K562 (cell line): ENCODE measurements around the gene ARID4B. TPM values are rescaled to one million over a fixed set of nuclear protein-coding genes. Genes with fewer than 3 reads are reported as not detected.

ENCODE experiments used
- ATAC-seq: fragments of 200-7000 bp; cut with Tn5 transposase; 3 replicates; pipeline ENCODE4 v1.9.1; 2020; ENCODE audit warnings: moderate library complexity
- BruUV-seq: library from RNA; stranded (reverse); fragments of 400-500 nt; replicated peaks from 2 replicates; lab custom pipeline; 2021; lab: Mats Ljungman, UMichigan
- CTCF ChIA-PET: fragments of 300-600 bp; formaldehyde crosslinking; extraction: SDS; loops from one replicate; lab custom pipeline; 2021; ENCODE audit warnings: low intra/inter-chr PET ratio; lab: Yijun Ruan, JAX
- POLR2A ChIA-PET: fragments of 300-600, 350-650 bp; sonication (Branson Sonifier 250); formaldehyde crosslinking; extraction: SDS; loops from one replicate; lab custom pipeline; 2021; ENCODE audit warnings: antibody characterized with exemption, inconsistent platforms; lab: Yijun Ruan, JAX
- DNase-seq, 4 experiments: peaks; one replicate each; pipeline versions ENCODE4 v3.0.0 to v3.0.0-alpha.2; 2011 to 2018; ENCODE audit warnings: low spot score in 3 of 4, mixed read lengths in 3 of 4; ENCODE audit errors: extremely low read depth in 1 of 4
- FAIRE-seq: peaks from 2 replicates; lab custom pipeline; 2011; peaks lifted over from hg19 to GRCh38; lab: Jason Lieb, UNC
- H2AFZ ChIP-seq: 2 replicates; pipeline ENCODE4 v1.6.0; 2011; ENCODE audit warnings: low read depth, low read length, control low read depth, inconsistent platforms
- H3K27ac ChIP-seq: fragments of 200-600 bp; 3 replicates; pipeline ENCODE4 v1.8.0; 2011; ENCODE audit warnings: low read depth, mild to moderate bottlenecking, control low read depth, inconsistent platforms, low read length, moderate library complexity, mixed read lengths; ENCODE audit errors: extremely low read depth
- H3K27me3 ChIP-seq, 2 experiments: fragments of 300-600 bp in 1 of 2; 2 replicates in 1 of 2; 3 replicates in 1 of 2; pipeline versions ENCODE4 v1.6.0 to v1.8.0; 2011; ENCODE audit warnings: inconsistent platforms in 2 of 2, low read length in 2 of 2, mild to moderate bottlenecking in 1 of 2, mixed read lengths in 1 of 2, moderate library complexity in 1 of 2; ENCODE audit not compliant: control insufficient read depth in 2 of 2, insufficient read depth in 2 of 2
- H3K36me3 ChIP-seq: fragments of 300-600 bp; 3 replicates; pipeline ENCODE4 v1.8.0; 2011; ENCODE audit warnings: mild to moderate bottlenecking, low read length, inconsistent platforms; ENCODE audit not compliant: control insufficient read depth, insufficient read depth
- H3K4me1 ChIP-seq, 2 experiments: fragments of 200-600 bp in 1 of 2; replicated peaks in 1 of 2; 2 replicates in 1 of 2; 3 replicates in 1 of 2; pipeline versions ENCODE4 v1.5.1 to v1.8.0; 2011; ENCODE audit warnings: inconsistent platforms in 2 of 2, low read length in 2 of 2, mild to moderate bottlenecking in 1 of 2, mixed read lengths in 1 of 2, moderate library complexity in 1 of 2; ENCODE audit not compliant: control insufficient read depth in 2 of 2, insufficient read depth in 2 of 2
- H3K4me2 ChIP-seq: 2 replicates; pipeline ENCODE4 v1.6.1; 2011; ENCODE audit warnings: low read length, control low read depth, inconsistent platforms, mixed read lengths; ENCODE audit not compliant: insufficient read depth
- H3K4me3 ChIP-seq: fragments of 200-600 bp; sonication (generic), shearing (Covaris generic); 2 replicates; pipeline ENCODE4 v1.5.1; 2016; ENCODE audit warnings: control low read depth, inconsistent platforms
- H3K79me2 ChIP-seq: fragments of 200-600 bp; 3 replicates; pipeline ENCODE4 v1.8.0; 2011; ENCODE audit warnings: low read length, inconsistent platforms; ENCODE audit not compliant: control insufficient read depth, insufficient read depth
- H3K9ac ChIP-seq, 2 experiments: 2 replicates each; pipeline versions ENCODE4 v1.6.0 to v1.6.1; 2011; ENCODE audit warnings: low read depth in 2 of 2, low read length in 2 of 2, control low read depth in 1 of 2, inconsistent platforms in 1 of 2, mild to moderate bottlenecking in 1 of 2, mixed read lengths in 1 of 2; ENCODE audit not compliant: insufficient read depth in 1 of 2
- H3K9me1 ChIP-seq: one replicate; pipeline ENCODE4 v1.6.0; 2011; ENCODE audit warnings: inconsistent platforms, mild to moderate bottlenecking, low read length, moderate library complexity; ENCODE audit not compliant: control insufficient read depth, insufficient read depth
- H3K9me3 ChIP-seq: replicated peaks from 2 replicates; pipeline ENCODE4 v1.5.1; 2011; ENCODE audit warnings: low read depth, low read length, inconsistent platforms; ENCODE audit not compliant: control insufficient read depth, insufficient read depth
- H4K20me1 ChIP-seq: replicated peaks from 2 replicates; pipeline ENCODE4 v1.6.1; 2011; ENCODE audit warnings: low read length, inconsistent platforms, mixed read lengths; ENCODE audit not compliant: control insufficient read depth, insufficient read depth
- ARID4B ChIP-seq: sonication (generic); formaldehyde crosslinking; IDR thresholded peaks from 2 replicates; pipeline ENCODE4 v1.8.0; 2022; ENCODE audit warnings: mild to moderate bottlenecking, missing genetic modification reagents
- CHAMP1 ChIP-seq: fragments of 450-650 bp; IDR thresholded peaks from 2 replicates; pipeline ENCODE4 v1.6.1; 2016; ENCODE audit warnings: mild to moderate bottlenecking
- ETS2 ChIP-seq: IDR thresholded peaks from 2 replicates; pipeline ENCODE4 v1.6.1; 2016; ENCODE audit warnings: borderline replicate concordance, missing genetic modification characterization, mild to moderate bottlenecking, moderate library complexity, missing compliant biosample characterization; ENCODE audit not compliant: poor library complexity, severe bottlenecking
- KDM4B ChIP-seq, 2 experiments: fragments of 450-650 bp in 1 of 2; sonication (generic) in 1 of 2; IDR thresholded peaks; 2 replicates each; pipeline ENCODE4 v1.6.1; 2016 to 2017; ENCODE audit warnings: borderline replicate concordance in 2 of 2, antibody characterized with exemption in 1 of 2, low read depth in 1 of 2, mild to moderate bottlenecking in 1 of 2
- NFXL1 ChIP-seq: fragments of 450-650 bp; formaldehyde crosslinking; IDR thresholded peaks from 2 replicates; pipeline ENCODE4 v1.4.0; 2021; ENCODE audit warnings: mild to moderate bottlenecking
- TFE3 ChIP-seq: fragments of 450-650 bp; formaldehyde crosslinking; IDR thresholded peaks from 2 replicates; pipeline ENCODE4 v1.4.0; 2020; ENCODE audit warnings: mild to moderate bottlenecking, mixed read lengths
- ZBTB7A ChIP-seq: IDR thresholded peaks from 2 replicates; pipeline ENCODE4 v1.6.1; 2011; ENCODE audit warnings: low read depth, mild to moderate bottlenecking, low read length, moderate library complexity, borderline replicate concordance; ENCODE audit not compliant: control insufficient read depth
- ZNF124 ChIP-seq: sonication (generic); formaldehyde crosslinking; IDR thresholded peaks from 2 replicates; pipeline ENCODE4 v1.8.1; 2022; ENCODE audit warnings: missing genetic modification reagents
- ZNF184 ChIP-seq: sonication (generic); formaldehyde crosslinking; IDR thresholded peaks from 2 replicates; pipeline ENCODE4 v1.5.0; 2020; ENCODE audit warnings: missing genetic modification reagents
- ZNF282 ChIP-seq: sonication (generic); formaldehyde crosslinking; IDR thresholded peaks from 2 replicates; pipeline ENCODE4 v1.8.1; 2023; ENCODE audit warnings: missing genetic modification reagents
- WGBS: fragments of 100-300 bp; shearing (Covaris generic); methylation state at CpG from one replicate; pipeline ENCODE4 v1.1.6; 2016; ENCODE audit warnings: low coverage, mixed read lengths; ENCODE audit not compliant: insufficient coverage; ENCODE audit errors: missing lambda C conversion rate; 5-methylcytosine and 5-hydroxymethylcytosine counted together
- in situ Hi-C: fragments of 300-500 bp; cut with MboI; formaldehyde crosslinking; loops from 4 replicates; pipeline ENCODE4 v1.15.0; 2018; ENCODE audit warnings: inconsistent platforms, mixed read lengths
- intact Hi-C: fragments of 100-400 bp; cut with micrococcal nuclease; formaldehyde crosslinking; loops from 2 replicates; pipeline ENCODE4 v1.14.2; 2022
- polyA plus RNA-seq, 8 experiments: library from polyadenylated mRNA; depleted of rRNA in 4 of 8; stranded (reverse) in 5 of 8; unstranded in 3 of 8; fragments of >200 nt; fragmentation: Nextera tagmentation in 2 of 8; fragmentation: Illumina TruSeq in 1 of 8; extraction: Ambion mirVana in 2 of 8; extraction: Trizol in 1 of 8; gene quantifications; 2 replicates each; pipeline versions ENCODE4 v1.2.1 to v1.2.3, GENCODE V29; 2011 to 2014; ENCODE audit warnings: inconsistent platforms in 1 of 8, missing spikeins in 1 of 8
- total RNA-seq, 7 experiments: library from RNA; depleted of rRNA in 6 of 7; stranded (reverse); fragments of >200 nt in 6 of 7; fragmentation: Illumina TruSeq in 2 of 7; extraction: Trizol in 2 of 7; gene quantifications; 2 replicates each; pipeline versions ENCODE4 v1.2.1 to v1.2.3, GENCODE V29; 2011 to 2021; ENCODE audit warnings: low replicate concordance in 1 of 7

ARID4B gene
- total and polyA plus RNA-seq, 9 of the 15 experiments (the other 6 are each of a cell fraction or from before 2014, with no cell fraction given), result 8.4 to 38.9 (median 18.5) TPM

DNA sequence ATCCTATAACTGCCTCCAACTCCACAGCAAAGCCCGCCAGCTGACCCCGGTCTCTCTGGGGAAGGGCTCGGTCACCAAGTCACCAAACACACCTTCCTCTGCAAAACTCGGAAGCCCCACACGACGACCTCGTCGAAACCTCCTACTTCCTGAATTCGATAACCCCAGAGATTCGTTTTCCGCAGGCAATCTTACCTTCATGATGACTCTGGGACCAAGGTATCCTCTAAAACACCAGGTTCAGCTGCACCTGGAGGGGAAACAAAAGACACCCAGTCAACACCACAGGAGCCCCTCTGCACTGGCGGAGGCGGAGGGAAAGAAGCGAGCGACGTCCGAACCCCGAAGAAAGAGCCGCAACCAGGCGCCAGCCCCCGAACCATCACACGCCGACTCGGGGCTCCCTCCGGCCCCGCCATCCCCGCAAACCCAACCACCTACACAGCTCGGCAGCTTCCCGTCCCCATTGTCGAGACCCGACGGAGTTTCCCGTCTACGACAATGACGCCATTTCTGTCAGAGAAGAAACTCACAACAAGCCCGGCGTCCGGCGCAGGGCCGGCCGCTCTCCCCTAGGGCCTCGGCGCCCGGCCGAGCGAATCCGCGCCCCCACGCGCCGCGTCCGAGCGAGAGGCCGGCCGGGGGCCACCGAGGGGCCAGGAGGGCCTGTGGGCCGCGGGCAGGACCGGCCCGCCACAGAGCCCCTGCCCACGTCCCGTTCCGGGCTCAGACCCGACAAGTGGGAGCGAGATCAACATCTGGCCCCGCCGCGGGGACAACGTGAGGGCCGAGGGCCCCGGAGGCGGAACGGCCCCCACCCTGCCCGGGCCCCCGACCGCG is 1.0 kb downstream of the ARID4B start:
- Histone ChIP-seq H3K9me1 (no peaks in the 10 kb centered on the region), H2AFZ (peak overlapping the region; percentile 65), H3K4me1 (peaks cover 9 to 13% of the 10 kb centered on the region in 2 experiments; a peak in 3 of 5 replicates), H3K9me3 (no peaks in the 10 kb centered on the region), H4K20me1 (no peaks in the 10 kb centered on the region; the same call in 1 of the 2 replicates), H3K4me3 (peak overlapping the region; percentile 82), H3K79me2 (peaks cover 92% of the 10 kb centered on the region), H3K4me2 (peak overlapping the region; percentile 94), H3K27ac (peak overlapping the region; percentile 83), H3K36me3 (peaks cover 32% of the 10 kb centered on the region; the same call in 2 of the 3 replicates), H3K9ac (peak overlapping the region; percentile 84 to 98), H3K27me3 (no peaks in the 10 kb centered on the region)
- no TSS peak for BruUV-seq
- CTCF ChIA-PET, result no interaction called here
- ATAC-seq (peak; percentile 12), DNase-seq (peak; percentile 58 to 78 (median 72)), FAIRE-seq (peak; percentile 52)
- in situ Hi-C loops (no loop called here), intact Hi-C loops (no loop called here)
- POLR2A ChIA-PET, result interaction anchor here (0.6 to 5.0 kb wide), 2 partner anchors 11 to 170 kb away, joined by 3 to 38 read pairs; no protein-coding TSS in a partner anchor
- under 1% methylated on average over 66 of the region's 78 CpGs for WGBS
- TF ChIP-seq ETS2 (tag) (no peak), ZNF124 (CRISPR knock-in tag) (no peak), ARID4B (no peak; the same call in 1 of the 2 replicates), CHAMP1 (no peak), KDM4B (IDR thresholded peaks at IDR 0.05; ENCODE audit: borderline replicate concordance in 2 of 2, low read depth in 1 of 2) (0 out of 4 replicates have a peak, but pooled peaks of 1 of the 2 experiments have one; percentile 40), NFXL1 (CRISPR knock-in tag) (no peak), ZNF184 (CRISPR knock-in tag) (no peak), ZNF282 (CRISPR knock-in tag) (no peak), ZBTB7A (peak; percentile 70; the same call in 1 of the 2 replicates), TFE3 (no peak)
